ENCODE measurements around the gene GGTA1.

GRCh38 chr9:121509180-121509579 is 9.5 kb upstream of the GGTA1 start:
- TF ChIP-seq POLR2A (IDR thresholded peaks at IDR 0.05) (no peak), CTCF (IDR thresholded peaks at IDR 0.05) (no peak), POLR2AphosphoS5 (IDR thresholded peaks at IDR 0.05) (no peak), EP300 (IDR thresholded peaks at IDR 0.05; ENCODE audit: low read depth) (no peak)

Measured in transverse colon (tissue), 4 donors.